Activated CD8-positive, alpha-beta memory T cell treated with anti-CD3 and anti-CD28 coated beads for 36 hours (primary cell): ENCODE results near the gene IL22RA1. TPM values are rescaled to one million over a fixed set of nuclear protein-coding genes. Genes with fewer than 3 reads are reported as not detected.

Experiments
- CTCF ChIA-PET: fragments of 350-600 bp; sonication (Branson Sonifier 250); formaldehyde crosslinking; loops from one replicate; lab custom pipeline; 2021; ENCODE audit warnings: antibody characterized with exemption; lab: Charles Lee
- POLR2A ChIA-PET: fragments of 350-600 bp; sonication (Branson Sonifier 250); formaldehyde crosslinking; loops from one replicate; lab custom pipeline; 2021; ENCODE audit warnings: antibody characterized with exemption; lab: Charles Lee
- total RNA-seq, 2 experiments: library from RNA; stranded (reverse); gene quantifications; one replicate each; pipeline ENCODE4 v1.2.3, GENCODE V29; 2021

The IL22RA1 gene
- total RNA-seq, 2 experiments from 2014 or later: not detected

- ChIA-PET CTCF (no interaction called here), POLR2A (no interaction called here)
Observed at GRCh38 chr1:24074196-24074595, 68.7 kb downstream of the IL22RA1 start.

- POLR2A ChIA-PET: no interaction called here
- CTCF ChIA-PET: interaction anchor here (1.1 to 2.5 kb wide), 7 partner anchors 11 to 315 kb away, joined by 3 to 9 read pairs (median 4); partner anchors contain the start of gene MYOM3
Observed at GRCh38 chr1:24071941-24072340, 71.0 kb downstream of the IL22RA1 start.

- POLR2A ChIA-PET: no interaction called here
- CTCF ChIA-PET: interaction anchor here (0.9 to 2.5 kb wide), 9 partner anchors 10 to 320 kb away, joined by 3 to 9 read pairs (median 4); partner anchors contain the start of gene MYOM3
Observed at GRCh38 chr1:24070821-24071393, 72.0 kb downstream of the IL22RA1 start.

- ChIA-PET CTCF (interaction anchor here (0.5 to 2.5 kb wide), 3 partner anchors 43 to 1101 kb away, joined by 3 to 9 read pairs (median 4); partner anchors contain the start of gene MYOM3), POLR2A (no interaction called here)
Observed at GRCh38 chr1:24069817-24070216, 73.1 kb downstream of the IL22RA1 start.

Other genes with a start within 250 kb of the IL22RA1 start
- under 1 TPM; 0.04 TPM for gene CNR2, start 229.8 kb downstream of the IL22RA1 start, total RNA-seq
- 100 to 1,000 TPM; 132 to 135 TPM for gene PNRC2, start 183.3 kb downstream of the IL22RA1 start, total RNA-seq
- gene SRSF10, start 162.8 kb downstream of the IL22RA1 start, total RNA-seq: 100 to 1,000 TPM; 202 to 205 TPM
- not detected for gene MYOM3, start 31.0 kb downstream of the IL22RA1 start, total RNA-seq
- 1 to 10 TPM; 4.3 to 5.6 TPM for gene IFNLR1, start 44.1 kb upstream of the IL22RA1 start, total RNA-seq
- gene GRHL3, start 176.2 kb upstream of the IL22RA1 start, total RNA-seq: not detected